GM18517 (cell line): Measurements from ENCODE around the gene DOK6.
A peak's percentile ranks its signal among the peaks of the same experiment; 100 is the strongest.

Source experiments
- ATAC-seq: cut with Tn5 transposase; IDR thresholded peaks from one replicate; pipeline ENCODE4 v1.9.1; 2021; ENCODE audit warnings: mild to moderate bottlenecking, moderate library complexity; ENCODE audit not compliant: unreplicated experiment

DOK6 gene

GRCh38 chr18:69890558-69890957, 489.9 kb downstream of the DOK6 start:
- no peak for ATAC-seq

GRCh38 chr18:69894467-69894866, 493.8 kb downstream of the DOK6 start:
- ATAC-seq, result no peak

GRCh38 chr18:69895066-69896047, 494.7 kb downstream of the DOK6 start:
- ATAC-seq, result no peak

- peak; percentile 45 for ATAC-seq
Measured at GRCh38 chr18:69897397-69898108, 496.9 kb downstream of the DOK6 start.

- no peak for ATAC-seq
Measured at GRCh38 chr18:69898241-69898861, 497.7 kb downstream of the DOK6 start.
